CD14-positive monocyte (primary cell): Measurements from ENCODE around the gene DYNLT3. TPM values are rescaled to one million over a fixed set of nuclear protein-coding genes. Genes with fewer than 3 reads are reported as not detected.

Experiments
- DNase-seq, 3 donors: peaks; one replicate each; pipeline ENCODE4 v3.0.0-alpha.2; 2011 to 2022
- H2AFZ ChIP-seq: 2 replicates; pipeline ENCODE4 v1.6.0; 2012; ENCODE audit warnings: mild to moderate bottlenecking, low read depth, low read length, inconsistent platforms; ENCODE audit not compliant: insufficient read depth, poor library complexity, severe bottlenecking
- H3K27ac ChIP-seq, 2 donors: 1 replicate in 1 of 2; 2 replicates in 1 of 2; pipeline ENCODE4 v1.5.1; 2012 to 2013; ENCODE audit warnings: low read length in 2 of 2, control low read depth in 1 of 2, inconsistent platforms in 1 of 2, low read depth in 1 of 2, mild to moderate bottlenecking in 1 of 2
- H3K27me3 ChIP-seq, 2 donors: one replicate each; pipeline versions ENCODE4 v1.6.0 to v1.6.1; 2011 to 2013; ENCODE audit warnings: low read length in 2 of 2; ENCODE audit not compliant: control insufficient read depth in 2 of 2, insufficient read depth in 2 of 2
- H3K36me3 ChIP-seq, 2 donors: replicated peaks in 1 of 2; 1 replicate in 1 of 2; 2 replicates in 1 of 2; pipeline versions ENCODE4 v1.5.1 to v1.6.1; 2012 to 2013; ENCODE audit warnings: low read length in 2 of 2, control low read depth in 1 of 2, inconsistent platforms in 1 of 2, mild to moderate bottlenecking in 1 of 2; ENCODE audit not compliant: insufficient read depth in 2 of 2, control insufficient read depth in 1 of 2
- H3K4me1 ChIP-seq, 2 donors: 1 replicate in 1 of 2; 2 replicates in 1 of 2; pipeline versions ENCODE4 v1.5.1 to v1.6.1; 2012 to 2013; ENCODE audit warnings: low read length in 2 of 2, control low read depth in 1 of 2, inconsistent platforms in 1 of 2, mild to moderate bottlenecking in 1 of 2, moderate library complexity in 1 of 2; ENCODE audit not compliant: insufficient read depth in 2 of 2, control insufficient read depth in 1 of 2
- H3K4me2 ChIP-seq: replicated peaks from 2 replicates; pipeline ENCODE3; 2012; ENCODE audit warnings: low read length, moderate library complexity, mild to moderate bottlenecking; ENCODE audit not compliant: poor library complexity, severe bottlenecking; ENCODE audit errors: extremely low read depth
- H3K4me3 ChIP-seq, 3 experiments: fragments of 200-600 bp in 1 of 3; sonication (generic) in 1 of 3; replicated peaks in 1 of 3; 1 replicate in 2 of 3; 2 replicates in 1 of 3; pipeline ENCODE4 v1.5.1; 2011 to 2013; ENCODE audit warnings: low read length in 3 of 3, mild to moderate bottlenecking in 3 of 3, control low read depth in 2 of 3, low read depth in 2 of 3, inconsistent platforms in 1 of 3, moderate library complexity in 1 of 3
- H3K79me2 ChIP-seq: 2 replicates; pipeline ENCODE4 v1.6.0; 2012; ENCODE audit warnings: mild to moderate bottlenecking, control low read depth, inconsistent platforms, low read length, moderate library complexity; ENCODE audit not compliant: insufficient read depth
- H3K9ac ChIP-seq: 2 replicates; pipeline ENCODE4 v1.6.0; 2017; ENCODE audit warnings: low read length, mild to moderate bottlenecking; ENCODE audit not compliant: insufficient read depth, poor library complexity, severe bottlenecking
- H3K9me3 ChIP-seq, 2 donors: replicated peaks in 1 of 2; 1 replicate in 1 of 2; 2 replicates in 1 of 2; pipeline versions ENCODE4 v1.5.1 to v1.6.1; 2012 to 2013; ENCODE audit warnings: low read length in 2 of 2, control low read depth in 1 of 2; ENCODE audit not compliant: control insufficient read depth in 1 of 2, insufficient read depth in 1 of 2
- H4K20me1 ChIP-seq: 2 replicates; pipeline ENCODE4 v1.6.0; 2012; ENCODE audit warnings: mild to moderate bottlenecking, low read length, control low read depth, moderate library complexity; ENCODE audit not compliant: insufficient read depth
- H3K27ac Mint-ChIP-seq, 7 donors: one replicate each; pipeline ENCODE4 v1.8.0; 2020; ENCODE audit warnings: mild to moderate bottlenecking in 7 of 7, mixed read lengths in 7 of 7, moderate library complexity in 6 of 7, inconsistent platforms in 2 of 7
- H3K27me3 Mint-ChIP-seq, 3 donors: one replicate each; pipeline ENCODE4 v1.8.0; 2021 to 2022; ENCODE audit warnings: low read depth in 3 of 3, mild to moderate bottlenecking in 3 of 3, mixed read lengths in 3 of 3, moderate library complexity in 3 of 3, inconsistent platforms in 1 of 3
- H3K36me3 Mint-ChIP-seq, 2 donors: one replicate each; pipeline ENCODE4 v1.8.0; 2020; ENCODE audit warnings: mixed read lengths in 2 of 2, inconsistent platforms in 1 of 2, mild to moderate bottlenecking in 1 of 2
- H3K4me1 Mint-ChIP-seq: one replicate; pipeline ENCODE4 v1.8.0; 2020; ENCODE audit warnings: mild to moderate bottlenecking, mixed read lengths
- H3K4me3 Mint-ChIP-seq, 2 donors: one replicate each; pipeline ENCODE4 v1.8.0; 2020; ENCODE audit warnings: mild to moderate bottlenecking in 2 of 2, mixed read lengths in 2 of 2, moderate library complexity in 1 of 2
- H3K9me3 Mint-ChIP-seq, 7 donors: one replicate each; pipeline ENCODE4 v1.8.0; 2020 to 2022; ENCODE audit warnings: mixed read lengths in 7 of 7, mild to moderate bottlenecking in 6 of 7, moderate library complexity in 6 of 7, inconsistent platforms in 2 of 7
- CTCF ChIP-seq: fragments of 200-600 bp; IDR thresholded peaks from one replicate; pipeline ENCODE4 v1.8.0; 2022; ENCODE audit warnings: antibody characterized with exemption, mild to moderate bottlenecking
- WGBS: methylation state at CpG from one replicate; pipeline ENCODE4 v1.1.5; 2013; ENCODE audit warnings: missing lambda C conversion rate; ENCODE audit not compliant: insufficient coverage; 5-methylcytosine and 5-hydroxymethylcytosine counted together
- intact Hi-C, 2 donors: fragments of 100-400 bp; cut with micrococcal nuclease; formaldehyde crosslinking; loops; one replicate each; pipeline versions ENCODE4 v1.15.0 to v1.15.1; 2023
- polyA plus RNA-seq, 3 donors: library from polyadenylated mRNA; depleted of rRNA in 1 of 3; unstranded in 2 of 3; stranded (reverse) in 1 of 3; fragments of 300-500 nt in 2 of 3; fragments of >200 nt in 1 of 3; fragmentation: Illumina TruSeq in 2 of 3; gene quantifications; 1 replicate in 2 of 3; 2 replicates in 1 of 3; pipeline ENCODE4 v1.2.3, GENCODE V29; 2012 to 2021

DYNLT3 gene
- polyA plus RNA-seq, 3 donors, result 9.4 to 21.9 (median 15.2) TPM

GRCh38 chrX:37844622-37845021, 2.7 kb downstream of the DYNLT3 start:
- H3K4me3 ChIP-seq, result no peak overlapping the region
- no peak overlapping the region for H3K9ac ChIP-seq
- no peak overlapping the region for H3K4me2 ChIP-seq
- no peak for DNase-seq
- H3K27ac ChIP-seq, result no peak overlapping the region
- TF ChIP-seq CTCF, result no peak
- no peaks in the 10 kb centered on the region for H3K9me3 ChIP-seq
- Mint-ChIP-seq H3K27me3 (peaks cover 0 to 2% (median 0%) of the 10 kb centered on the region in 3 donors), H3K4me3 (no peak overlapping the region), H3K36me3 (peaks cover 6 to 8% of the 10 kb centered on the region in 2 donors), H3K4me1 (peaks cover 6% of the 10 kb centered on the region), H3K27ac (no peak overlapping the region), H3K9me3 (peaks cover 0 to 3% (median 0%) of the 10 kb centered on the region in 7 donors)
- intact Hi-C loops, result no loop called here
- H3K27me3 ChIP-seq, result no peaks in the 10 kb centered on the region
- no peaks in the 10 kb centered on the region for H3K79me2 ChIP-seq
- no peaks in the 10 kb centered on the region for H4K20me1 ChIP-seq
- peaks cover 0 to 7% of the 10 kb centered on the region in 2 donors for H3K4me1 ChIP-seq
- H3K36me3 ChIP-seq, result peaks cover 7 to 8% of the 10 kb centered on the region in 2 donors
- no peak overlapping the region for H2AFZ ChIP-seq

- peaks cover 1% of the 10 kb centered on the region for H3K4me1 Mint-ChIP-seq
- Histone ChIP-seq H4K20me1 (no peaks in the 10 kb centered on the region), H3K4me2 (no peak overlapping the region), H3K9me3 (no peaks in the 10 kb centered on the region), H3K9ac (no peak overlapping the region), H3K36me3 (peaks cover 7 to 8% of the 10 kb centered on the region in 2 donors), H3K4me3 (no peak overlapping the region), H3K27ac (no peak overlapping the region), H3K27me3 (no peaks in the 10 kb centered on the region), H3K4me1 (no peaks in the 10 kb centered on the region), H2AFZ (no peak overlapping the region), H3K79me2 (no peaks in the 10 kb centered on the region)
- intact Hi-C loops, result no loop called here
- WGBS, result no CpG with 5 or more reads among the region's 3 CpGs
- H3K36me3 Mint-ChIP-seq, result peaks cover 13 to 14% of the 10 kb centered on the region in 2 donors
- no peaks in the 10 kb centered on the region for H3K9me3 Mint-ChIP-seq
- H3K27me3 Mint-ChIP-seq, result peaks cover 0 to 4% (median 0%) of the 10 kb centered on the region in 3 donors
- no peak for TF ChIP-seq CTCF
- H3K27ac Mint-ChIP-seq, result no peak overlapping the region
- no peak overlapping the region for H3K4me3 Mint-ChIP-seq
- no peak for DNase-seq
Measured at GRCh38 chrX:37840931-37841330, 6.4 kb downstream of the DYNLT3 start.
